B cell (primary cell): ENCODE data around the gene HOXA4. TPM values are rescaled to one million over a fixed set of nuclear protein-coding genes. Genes with fewer than 3 reads are reported as not detected.

ENCODE experiments used
- ATAC-seq: fragments of 200-7000 bp; cut with Tn5 transposase; one replicate; pipeline ENCODE4 v1.10.0; 2021; ENCODE audit warnings: low read depth, mild to moderate bottlenecking, moderate number of reproducible peaks, moderate library complexity
- CTCF ChIA-PET: fragments of 350-600 bp; sonication (Branson Sonifier 250); formaldehyde crosslinking; loops from one replicate; lab custom pipeline; 2021; ENCODE audit warnings: antibody characterized with exemption, inconsistent platforms; lab: Charles Lee
- POLR2A ChIA-PET: fragments of 350-600 bp; sonication (Branson Sonifier 250); formaldehyde crosslinking; loops from one replicate; lab custom pipeline; 2021; ENCODE audit warnings: antibody characterized with exemption; lab: Charles Lee
- DNase-seq: peaks from one replicate; pipeline ENCODE4 v3.0.0; 2013
- H2AFZ ChIP-seq: 2 replicates; pipeline ENCODE4 v1.6.1; 2012; ENCODE audit warnings: mild to moderate bottlenecking, low read depth, low read length; ENCODE audit not compliant: insufficient read depth, poor library complexity, severe bottlenecking
- H3K27ac ChIP-seq, 2 donors: 1 replicate in 1 of 2; 2 replicates in 1 of 2; pipeline ENCODE4 v1.5.1; 2012 to 2013; ENCODE audit warnings: low read length in 2 of 2, mild to moderate bottlenecking in 2 of 2, moderate library complexity in 1 of 2
- H3K27me3 ChIP-seq, 4 experiments: fragments of 200-600 bp in 1 of 4; sonication (generic) in 1 of 4; replicated peaks in 1 of 4; 1 replicate in 2 of 4; 2 replicates in 2 of 4; pipeline versions ENCODE4 v1.6.1 to v1.7.0; 2013 to 2016; ENCODE audit warnings: low read length in 3 of 4, mild to moderate bottlenecking in 2 of 4, mixed read lengths in 1 of 4, moderate library complexity in 1 of 4; ENCODE audit not compliant: insufficient read depth in 4 of 4, control insufficient read depth in 3 of 4; ENCODE audit errors: control extremely low read depth in 1 of 4
- H3K36me3 ChIP-seq, 2 experiments: replicated peaks in 1 of 2; 1 replicate in 1 of 2; 2 replicates in 1 of 2; pipeline versions ENCODE4 v1.6.1 to v1.7.1; 2013; ENCODE audit warnings: low read length in 1 of 2; ENCODE audit not compliant: insufficient read depth in 2 of 2, control insufficient read depth in 1 of 2; ENCODE audit errors: control extremely low read depth in 1 of 2, extremely low read depth in 1 of 2
- H3K4me1 ChIP-seq, 2 donors: fragments of 200-600 bp in 1 of 2; sonication (generic) in 1 of 2; 1 replicate in 1 of 2; 2 replicates in 1 of 2; pipeline versions ENCODE4 v1.5.1 to v1.6.1; 2013 to 2017; ENCODE audit warnings: low read length in 2 of 2; ENCODE audit not compliant: control insufficient read depth in 2 of 2, insufficient read depth in 2 of 2
- H3K4me2 ChIP-seq: replicated peaks from 2 replicates; pipeline ENCODE3; 2012; ENCODE audit warnings: mild to moderate bottlenecking, low read depth, low read length; ENCODE audit not compliant: poor library complexity, severe bottlenecking
- H3K4me3 ChIP-seq, 5 experiments: fragments of 200-600 bp in 1 of 5; sonication (generic) in 1 of 5; 1 replicate in 3 of 5; 2 replicates in 2 of 5; pipeline versions ENCODE4 v1.5.1 to v1.7.0; 2011 to 2016; ENCODE audit warnings: low read length in 4 of 5, mild to moderate bottlenecking in 4 of 5, low read depth in 2 of 5, control low read depth in 1 of 5, moderate library complexity in 1 of 5; ENCODE audit not compliant: insufficient read depth in 1 of 5; ENCODE audit errors: control extremely low read depth in 1 of 5, extremely low read depth in 1 of 5
- H3K79me2 ChIP-seq: fragments of 200-600 bp; sonication (generic); one replicate; pipeline ENCODE4 v1.6.0; 2016; ENCODE audit warnings: low read length; ENCODE audit not compliant: control insufficient read depth, insufficient read depth
- H3K9ac ChIP-seq: fragments of 200-600 bp; sonication (generic); 2 replicates; pipeline ENCODE4 v1.6.1; 2017; ENCODE audit warnings: mild to moderate bottlenecking, low read length, moderate library complexity
- H3K9me3 ChIP-seq, 3 donors: one replicate each; pipeline versions ENCODE4 v1.6.1 to v1.7.1; 2013; ENCODE audit warnings: low read length in 2 of 3; ENCODE audit not compliant: control insufficient read depth in 2 of 3, insufficient read depth in 1 of 3; ENCODE audit errors: control extremely low read depth in 1 of 3
- H4K20me1 ChIP-seq: 2 replicates; pipeline ENCODE4 v1.6.0; 2012; ENCODE audit warnings: mild to moderate bottlenecking, low read length; ENCODE audit not compliant: insufficient read depth, control insufficient read depth, poor library complexity, severe bottlenecking
- H3K27ac Mint-ChIP-seq: one replicate; pipeline ENCODE4 v1.8.0; 2021; ENCODE audit warnings: mixed read lengths
- H3K27me3 Mint-ChIP-seq: one replicate; pipeline ENCODE4 v1.8.0; 2021; ENCODE audit warnings: mixed read lengths
- H3K4me1 Mint-ChIP-seq: one replicate; pipeline ENCODE4 v1.8.0; 2021; ENCODE audit warnings: mixed read lengths
- H3K4me3 Mint-ChIP-seq: one replicate; pipeline ENCODE4 v1.8.0; 2021; ENCODE audit warnings: mixed read lengths
- H3K9me3 Mint-ChIP-seq: one replicate; pipeline ENCODE4 v1.8.0; 2022; ENCODE audit warnings: mixed read lengths; ENCODE audit not compliant: insufficient read depth
- CTCF ChIP-seq: fragments of 200-600 bp; IDR thresholded peaks from one replicate; pipeline ENCODE4 v1.8.0; 2022; ENCODE audit warnings: antibody characterized with exemption, mild to moderate bottlenecking
- EZH2 ChIP-seq: IDR thresholded peaks from 2 replicates; pipeline ENCODE4 v1.6.1; 2012; ENCODE audit warnings: borderline replicate concordance, low read depth, mild to moderate bottlenecking, moderate library complexity, low read length; ENCODE audit not compliant: insufficient read depth, poor library complexity, severe bottlenecking
- WGBS: methylation state at CpG from one replicate; pipeline ENCODE4 v1.1.5; 2013; ENCODE audit warnings: missing lambda C conversion rate; ENCODE audit not compliant: insufficient coverage; 5-methylcytosine and 5-hydroxymethylcytosine counted together
- intact Hi-C: fragments of 100-400 bp; cut with micrococcal nuclease; formaldehyde crosslinking; loops from one replicate; pipeline ENCODE4 v1.10.0; 2022
- polyA plus RNA-seq: library from polyadenylated mRNA; depleted of rRNA; stranded (reverse); fragments of >200 nt; gene quantifications from 2 replicates; pipeline ENCODE4 v1.2.3, GENCODE V29; 2012
- total RNA-seq, 2 donors: library from RNA; stranded (reverse); fragments of 120-200 nt in 1 of 2; gene quantifications; 1 replicate in 1 of 2; 2 replicates in 1 of 2; pipeline versions ENCODE4 v1.2.3 to v1.2.4, GENCODE V29; 2013 to 2022

HOXA4 gene
- total and polyA plus RNA-seq, 2 donors (not counting 1 experiment from before 2014, with no cell fraction given), result 0.30 TPM; not detected in 1

GRCh38 chr7:27134392-27134791 lies 3.8 kb upstream of the HOXA4 start:
- Histone ChIP-seq H4K20me1 (no peaks in the 10 kb centered on the region), H3K27me3 (peaks cover 0 to 31% (median 18%) of the 10 kb centered on the region in 4 experiments), H3K79me2 (no peaks in the 10 kb centered on the region), H3K27ac (no peak overlapping the region), H3K9me3 (peaks cover 0 to 13% (median 0%) of the 10 kb centered on the region in 3 donors), H3K4me2 (no peak overlapping the region), H2AFZ (no peak overlapping the region), H3K4me1 (no peaks in the 10 kb centered on the region), H3K9ac (no peak overlapping the region), H3K4me3 (no peak overlapping the region), H3K36me3 (no peaks in the 10 kb centered on the region)
- Mint-ChIP-seq H3K27ac (no peak overlapping the region), H3K9me3 (no peaks in the 10 kb centered on the region), H3K27me3 (peaks cover 64% of the 10 kb centered on the region), H3K4me1 (no peaks in the 10 kb centered on the region), H3K4me3 (no peak overlapping the region)
- ATAC-seq (no peak), DNase-seq (no peak)
- intact Hi-C loops, result no loop called here
- no peak for TF ChIP-seq CTCF
- TF ChIP-seq EZH2, result no peak
- 0% methylated on average over 1 of the region's 2 CpGs for WGBS
- POLR2A ChIA-PET, result no interaction called here
- CTCF ChIA-PET, result no interaction called here

GRCh38 chr7:27133409-27134231 lies 3.1 kb upstream of the HOXA4 start:
- Histone ChIP-seq H3K27ac (no peak overlapping the region), H3K79me2 (no peaks in the 10 kb centered on the region), H3K27me3 (peaks cover 0 to 29% (median 14%) of the 10 kb centered on the region in 4 experiments), H3K4me3 (no peak overlapping the region), H4K20me1 (no peaks in the 10 kb centered on the region), H3K9me3 (peaks cover 0 to 13% (median 0%) of the 10 kb centered on the region in 3 donors), H2AFZ (no peak overlapping the region), H3K4me1 (no peaks in the 10 kb centered on the region), H3K4me2 (no peak overlapping the region), H3K36me3 (no peaks in the 10 kb centered on the region), H3K9ac (no peak overlapping the region)
- intact Hi-C loops, result no loop called here
- Mint-ChIP-seq H3K4me1 (no peaks in the 10 kb centered on the region), H3K27me3 (peaks cover 65% of the 10 kb centered on the region), H3K27ac (no peak overlapping the region), H3K4me3 (no peak overlapping the region), H3K9me3 (peaks cover 2% of the 10 kb centered on the region)
- DNase-seq (no peak), ATAC-seq (no peak)
- ChIA-PET POLR2A (no interaction called here), CTCF (no interaction called here)
- 93% methylated on average over 11 of the region's 18 CpGs for WGBS
- TF ChIP-seq EZH2 (no peak), CTCF (no peak)
